Left renal pelvis (tissue), 4 donors: Measurements from ENCODE around the gene AUH. TPM values are rescaled to one million over a fixed set of nuclear protein-coding genes. Genes with fewer than 3 reads are reported as not detected.
"Not testable (repeated sequence)": the region's sequence is repeated elsewhere in the genome, so short reads cannot be mapped to it uniquely, and the experiment has no call there.

Experiments
- DNase-seq, 4 donors: peaks; one replicate each; pipeline ENCODE4 v3.0.0-alpha.2; 2013; ENCODE audit warnings: low read depth in 4 of 4, low spot score in 3 of 4
- polyA plus RNA-seq, 4 donors: library from polyadenylated mRNA; unstranded; fragments of 120-200 nt; gene quantifications; one replicate each; pipeline ENCODE4 v1.2.1, GENCODE V29; 2013; ENCODE audit not compliant: insufficient read length in 4 of 4

AUH gene
- polyA plus RNA-seq, 4 donors: 22.5 to 53.1 (median 43.3) TPM

DNA sequence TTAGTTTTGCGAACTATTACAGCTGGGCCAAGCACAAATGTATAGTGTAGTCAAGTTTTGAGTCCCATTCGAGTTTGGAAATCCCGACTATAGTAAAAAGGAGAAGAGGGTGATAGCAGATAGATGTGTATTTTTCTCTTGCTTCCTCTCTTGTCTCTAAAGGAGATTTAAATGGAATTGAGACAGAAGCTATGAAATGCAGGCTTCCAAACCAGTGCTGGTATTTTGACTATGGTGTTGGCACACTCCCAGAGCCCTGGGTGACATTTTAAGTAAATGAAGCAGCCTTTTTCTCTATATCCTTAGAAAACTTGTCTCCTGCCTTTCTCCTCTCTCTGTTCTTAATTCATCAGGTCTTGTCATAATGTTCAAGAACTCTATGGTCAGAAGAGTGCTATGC, 17.7 kb upstream of the AUH start:
- DNase-seq: no peak

DNA sequence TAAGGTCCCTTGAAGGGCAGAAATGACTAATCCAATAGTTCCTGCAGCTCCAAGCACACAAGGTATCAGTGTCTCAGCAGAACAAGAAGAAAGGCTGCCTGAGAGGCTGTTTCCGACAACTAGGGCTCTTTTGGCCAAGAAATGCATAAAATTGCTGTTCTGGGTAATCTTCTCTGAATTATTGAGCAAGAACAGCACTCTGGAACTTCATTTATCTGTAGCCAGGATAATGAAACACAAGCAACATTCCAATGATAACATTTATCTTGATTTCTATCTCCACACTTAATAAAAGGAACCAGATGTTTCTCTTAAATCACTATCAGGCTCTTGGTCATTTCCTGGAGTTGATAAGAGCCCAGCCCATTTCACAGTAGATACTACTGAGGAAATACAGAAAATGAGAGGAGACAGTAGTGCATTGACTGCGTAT, 17.0 kb upstream of the AUH start:
- no peak for DNase-seq

DNA sequence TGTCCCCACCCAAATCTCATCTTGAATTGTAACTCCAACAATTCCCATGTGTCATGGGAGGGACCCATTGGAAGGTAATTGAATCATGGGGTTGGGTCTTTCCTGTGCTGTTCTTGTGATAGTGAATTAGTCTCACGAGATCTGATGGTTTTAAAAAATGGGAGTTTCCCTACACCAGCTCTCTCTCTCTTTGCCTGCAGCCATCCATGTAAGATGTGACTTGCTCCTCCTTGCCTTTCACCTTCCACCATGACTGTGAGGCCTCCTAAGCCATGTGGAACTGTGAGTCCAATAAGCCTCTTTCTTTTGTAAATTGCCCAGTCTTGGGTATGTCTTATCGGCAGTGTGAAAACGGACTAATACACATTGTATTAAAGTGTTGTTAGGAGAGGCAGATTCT, 16.3 kb upstream of the AUH start:
- not testable (repeated sequence) for DNase-seq

DNA sequence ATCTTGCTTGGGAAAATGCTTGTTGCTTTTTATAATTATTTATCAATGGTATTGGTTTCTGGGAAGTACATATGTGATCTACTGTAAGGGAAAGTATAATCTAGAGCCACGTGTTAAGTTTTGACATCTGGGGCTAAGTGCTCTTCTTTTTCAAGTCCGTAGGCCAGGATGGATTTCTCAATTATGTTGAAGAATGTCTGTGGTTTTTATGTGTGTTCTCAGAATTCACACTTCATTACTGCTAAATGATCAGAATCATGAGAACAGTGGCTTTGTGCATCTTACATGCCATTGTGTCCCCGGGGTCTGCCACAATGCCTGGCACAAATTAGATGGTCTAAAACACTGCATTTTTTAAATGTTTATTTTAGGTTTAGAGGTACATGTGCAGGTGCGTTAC, 14.5 kb upstream of the AUH start:
- no peak for DNase-seq

DNA sequence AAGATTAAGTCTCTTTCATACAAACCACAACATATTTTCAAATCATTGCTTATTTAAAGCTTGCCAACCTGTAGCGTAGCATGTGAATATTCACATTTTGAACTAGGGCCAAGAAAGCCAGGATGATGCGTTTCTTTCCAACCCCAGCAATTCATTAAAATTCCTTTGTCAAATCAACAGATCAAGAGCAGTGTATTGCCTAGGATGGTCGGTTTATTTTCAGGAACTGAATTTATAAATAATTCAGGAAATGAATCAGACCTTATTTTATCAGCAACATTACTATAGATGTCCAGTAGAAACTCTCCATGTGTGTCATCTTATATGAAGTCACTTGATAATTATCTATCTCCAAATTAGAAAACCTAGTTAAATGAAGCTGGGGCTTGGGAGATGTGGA, 13.2 kb upstream of the AUH start:
- no peak for DNase-seq

DNA sequence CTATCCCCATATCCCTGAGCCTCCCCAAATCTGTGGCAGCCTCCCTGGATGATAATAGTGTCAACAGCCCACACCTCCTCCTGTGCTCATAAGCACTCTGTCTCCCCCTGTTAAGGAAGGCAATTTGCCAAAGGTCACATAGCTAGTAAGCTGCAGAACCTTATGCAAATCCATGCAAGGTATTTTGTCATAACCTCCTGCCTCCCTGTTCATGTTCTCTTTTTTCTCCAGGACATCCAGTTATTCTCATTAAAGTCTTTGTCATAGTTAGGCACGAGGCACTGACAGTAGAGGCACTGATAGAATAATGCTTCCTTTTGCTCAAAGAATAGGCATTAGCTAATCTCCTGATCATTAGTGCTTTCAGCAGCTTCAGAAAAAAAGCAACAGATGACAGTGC, 10.2 kb upstream of the AUH start:
- no peak for DNase-seq

DNA sequence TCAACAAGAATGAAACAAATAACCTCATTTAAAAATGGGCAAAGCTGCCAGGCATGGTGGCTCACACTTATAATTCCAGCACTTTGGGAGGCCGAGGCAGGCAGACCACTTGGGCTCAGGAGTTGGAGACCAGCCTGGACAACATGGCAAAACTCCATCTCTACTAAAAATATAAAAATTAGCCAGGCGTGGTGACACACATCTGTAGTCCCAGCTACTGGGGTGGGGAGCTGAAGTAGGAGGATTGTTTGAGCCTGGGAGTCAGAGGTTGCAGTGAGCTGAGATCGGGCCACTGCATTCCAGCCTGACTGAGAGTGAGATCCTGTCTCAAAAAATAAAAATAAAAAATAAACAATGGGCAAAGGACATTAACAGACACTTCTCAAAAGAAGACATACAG, 8.3 kb upstream of the AUH start:
- DNase-seq: not testable (repeated sequence)

DNA sequence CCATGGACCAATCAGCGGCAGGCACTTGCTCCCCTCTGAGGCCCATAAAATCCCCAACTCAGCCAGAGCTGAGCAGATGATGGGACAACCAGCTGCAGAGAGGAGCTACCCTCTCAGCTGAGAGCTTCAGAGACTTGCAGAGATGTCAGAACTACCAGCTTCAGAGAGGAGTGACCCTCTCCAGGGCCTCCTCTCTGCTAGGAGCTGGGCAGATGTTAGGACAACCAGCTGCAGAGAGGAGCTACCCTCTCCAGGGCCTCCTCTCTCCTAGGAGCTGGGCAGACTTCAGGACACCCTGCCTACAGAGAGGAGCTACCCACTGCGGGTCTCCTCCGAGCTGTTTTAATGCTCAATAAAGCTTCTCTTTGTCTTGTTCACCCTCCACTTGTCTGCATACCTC, 3.0 kb upstream of the AUH start:
- no peak for DNase-seq

DNA sequence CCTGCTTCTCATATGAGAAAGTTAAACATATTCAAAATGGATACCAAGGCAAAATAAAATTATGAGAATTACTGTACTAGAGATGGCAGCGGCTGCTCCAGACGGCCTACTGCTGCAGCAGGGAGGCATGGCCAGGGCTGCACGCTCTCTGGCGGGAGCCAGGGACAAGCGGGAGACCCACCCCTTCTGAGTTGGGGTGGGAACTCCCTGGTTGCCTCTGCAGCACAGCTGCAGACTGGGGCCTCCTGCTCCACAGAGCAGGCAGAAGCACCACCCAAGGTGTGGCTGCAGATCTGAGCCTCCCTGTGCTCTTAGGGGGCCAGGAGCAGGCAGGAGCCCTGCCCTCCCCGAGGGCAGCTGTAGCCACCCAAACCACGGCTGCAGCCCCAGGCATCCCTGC, 2.3 kb upstream of the AUH start:
- DNase-seq: no peak

DNA sequence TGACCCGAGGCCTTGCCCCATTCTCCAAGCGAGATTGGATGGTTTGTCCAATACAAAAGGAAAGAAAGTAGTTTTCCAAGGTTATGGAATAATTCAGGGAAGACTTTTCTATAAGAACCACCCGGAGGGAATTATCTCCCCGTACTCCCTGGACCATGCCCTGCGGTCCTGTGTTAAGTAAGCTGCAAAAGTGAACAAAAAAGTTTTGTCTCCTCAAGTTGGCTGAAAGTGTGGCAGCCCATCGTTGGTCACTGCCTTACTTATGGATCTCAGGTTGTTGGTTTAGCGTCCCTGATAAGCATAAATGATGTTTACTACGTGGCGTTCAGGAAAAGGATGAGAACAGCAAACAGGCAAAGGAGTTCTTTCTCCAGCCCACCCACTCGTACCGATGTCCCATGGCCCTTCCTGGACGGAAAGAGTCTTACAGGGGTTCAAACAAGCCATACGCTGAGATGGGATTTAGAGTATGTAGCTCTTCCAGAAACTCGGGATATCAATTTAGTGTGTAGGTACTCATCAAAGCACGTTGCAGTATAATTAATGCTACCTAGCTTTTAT, 413 bp upstream of the AUH start:
- DNase-seq: peak in 1 of 4 donors; percentile 62

DNA sequence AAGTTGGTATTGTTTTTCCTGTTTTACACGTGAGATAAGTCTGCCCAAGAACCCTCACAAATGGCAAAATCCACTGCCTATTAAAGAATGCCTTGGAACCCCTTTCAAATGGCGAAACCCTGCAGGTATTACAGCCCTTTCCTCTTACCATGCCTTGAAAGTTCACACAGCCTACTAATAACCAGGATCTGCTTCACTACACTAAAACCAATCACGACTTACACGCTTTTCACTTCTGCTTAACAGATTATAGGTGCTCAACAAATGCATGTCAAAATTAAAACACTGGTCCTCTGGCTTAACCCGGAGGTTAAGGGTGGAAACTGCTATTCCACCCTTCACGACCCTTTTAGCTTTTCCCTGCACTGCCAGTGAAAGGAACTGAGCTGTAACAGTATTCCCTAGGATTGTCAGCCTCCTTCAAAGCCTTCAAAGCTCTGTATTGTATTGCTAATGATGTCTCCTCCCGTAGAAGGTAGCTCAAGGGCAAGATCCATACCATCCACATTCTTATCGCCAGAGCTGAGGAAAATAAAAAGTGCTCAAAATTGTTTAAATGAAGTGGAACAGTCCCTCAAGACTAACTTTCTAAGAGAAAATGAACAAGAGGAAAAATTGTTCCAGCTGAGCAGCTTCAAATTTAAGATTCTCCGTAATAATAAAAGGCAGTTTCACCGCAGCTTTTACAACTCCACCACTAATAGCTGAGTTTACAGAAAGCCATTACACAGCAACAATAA, 997 bp downstream of the AUH start:
- DNase-seq: peak in 1 of 4 donors; percentile 12

DNA sequence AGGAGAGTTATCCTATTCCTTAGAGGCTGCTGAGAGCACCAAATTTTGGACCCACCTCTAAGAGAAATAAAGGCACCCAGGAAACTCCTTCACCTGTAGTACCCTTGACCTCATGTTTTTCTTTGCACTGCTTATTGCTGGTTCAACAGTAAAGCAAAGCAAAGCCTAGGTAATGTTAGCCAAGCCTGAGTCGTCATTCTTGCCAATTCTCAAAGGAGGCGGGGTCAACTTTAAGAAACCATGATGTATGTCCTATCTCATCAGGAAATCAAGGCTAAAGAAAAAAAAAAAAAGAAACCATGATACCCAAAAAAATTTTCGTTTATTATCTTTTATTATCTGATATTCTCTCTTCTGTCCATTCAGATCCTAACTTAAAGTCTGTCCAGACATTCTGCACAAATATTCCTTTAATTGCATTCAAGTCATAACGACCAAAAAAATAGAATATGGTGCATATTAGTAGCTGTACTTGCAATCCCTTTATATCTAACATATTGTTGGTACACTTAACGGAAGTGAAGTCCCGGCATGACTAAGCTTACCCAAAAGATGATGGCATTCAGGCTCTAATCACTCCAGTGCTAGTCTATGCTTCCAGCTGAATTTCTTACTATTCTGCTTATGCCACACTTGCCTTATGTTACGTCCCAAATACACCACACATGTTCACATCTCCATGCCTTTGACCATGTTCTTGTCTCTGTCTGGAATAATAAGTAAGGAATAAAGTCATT, 1.8 kb downstream of the AUH start:
- no peak for DNase-seq

DNA sequence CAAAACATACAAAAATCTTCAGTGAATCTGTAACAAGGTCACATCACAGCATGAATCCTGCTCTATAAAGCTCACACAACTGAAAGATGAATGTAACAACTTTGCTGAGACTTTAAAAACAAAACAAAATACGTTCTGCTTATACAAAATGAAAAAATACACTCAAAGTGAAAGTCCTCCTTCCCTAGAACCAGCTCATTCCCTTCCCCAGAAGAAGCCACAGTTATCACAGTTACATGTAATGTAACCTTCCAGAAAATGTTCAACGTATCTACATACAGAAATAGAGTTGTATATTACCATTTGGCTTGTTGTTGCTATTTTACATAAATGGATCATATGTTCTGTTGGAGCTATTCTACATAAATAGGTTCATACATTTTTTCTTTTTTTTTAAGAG, 2.6 kb downstream of the AUH start:
- DNase-seq: no peak

DNA sequence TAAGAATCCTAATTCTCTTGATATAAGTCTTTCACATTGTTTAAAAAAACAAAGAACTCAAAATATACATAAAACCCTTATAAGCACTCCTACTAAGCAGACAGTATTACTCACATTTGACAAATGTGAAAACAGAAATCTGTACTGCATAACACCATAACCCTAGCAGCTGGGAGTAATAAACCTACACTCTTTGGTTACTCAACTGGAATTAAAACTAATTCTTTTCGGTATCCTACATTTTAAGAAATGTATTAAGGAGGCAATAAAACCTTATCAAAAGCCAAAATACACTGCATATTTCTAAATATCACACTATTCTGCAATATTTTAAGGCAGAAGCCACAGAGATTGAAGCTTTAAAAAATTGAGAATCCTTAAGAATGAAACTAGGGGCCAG, 6.8 kb downstream of the AUH start:
- DNase-seq: no peak

DNA sequence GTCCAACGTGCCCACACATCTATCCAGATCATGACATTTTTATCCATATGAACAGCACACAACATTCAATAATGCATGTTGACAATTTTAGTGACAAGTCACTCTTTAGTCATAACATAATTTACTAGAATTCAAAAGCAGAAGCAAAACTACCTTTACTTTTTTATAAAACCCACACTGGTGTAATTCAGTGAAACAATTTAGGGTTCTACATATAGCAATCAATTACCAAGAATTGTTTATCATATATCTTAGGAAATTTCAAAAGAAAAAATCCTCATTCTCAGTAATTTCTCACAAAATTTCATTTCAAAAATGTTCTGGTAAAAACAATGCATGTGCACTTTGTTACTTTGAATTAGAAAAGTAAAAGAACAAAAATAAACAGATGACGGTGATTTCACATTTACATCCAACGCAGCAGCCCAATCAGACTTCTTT, 12.6 kb downstream of the AUH start:
- no peak for DNase-seq

DNA sequence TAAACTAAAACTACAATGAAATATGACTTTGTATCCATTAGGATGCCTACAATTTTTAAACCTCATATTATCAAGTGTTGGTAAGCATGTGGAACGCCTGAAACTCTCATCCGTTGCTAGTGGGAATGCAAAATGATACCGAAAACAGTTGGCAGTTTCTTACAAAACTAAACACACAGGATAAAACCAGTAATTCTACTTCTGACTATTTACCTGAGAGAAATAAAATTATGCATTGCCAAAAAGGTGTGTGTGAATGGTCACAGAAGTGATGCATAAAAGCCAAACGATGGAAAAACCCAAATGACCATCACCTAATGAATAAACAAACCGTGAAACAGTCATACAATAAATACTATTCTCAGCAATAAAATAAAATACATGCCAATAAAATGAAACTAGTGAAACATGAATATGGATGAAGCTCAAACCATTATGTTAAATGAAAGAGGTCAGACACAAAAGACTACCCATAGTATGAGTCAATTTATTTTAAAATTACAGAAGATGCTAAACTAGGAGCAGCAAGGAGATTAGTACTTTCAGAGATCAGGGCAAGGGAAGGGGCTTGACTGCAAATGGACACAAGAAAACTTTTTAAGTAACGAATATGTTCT, 13.4 kb downstream of the AUH start:
- no peak for DNase-seq

DNA sequence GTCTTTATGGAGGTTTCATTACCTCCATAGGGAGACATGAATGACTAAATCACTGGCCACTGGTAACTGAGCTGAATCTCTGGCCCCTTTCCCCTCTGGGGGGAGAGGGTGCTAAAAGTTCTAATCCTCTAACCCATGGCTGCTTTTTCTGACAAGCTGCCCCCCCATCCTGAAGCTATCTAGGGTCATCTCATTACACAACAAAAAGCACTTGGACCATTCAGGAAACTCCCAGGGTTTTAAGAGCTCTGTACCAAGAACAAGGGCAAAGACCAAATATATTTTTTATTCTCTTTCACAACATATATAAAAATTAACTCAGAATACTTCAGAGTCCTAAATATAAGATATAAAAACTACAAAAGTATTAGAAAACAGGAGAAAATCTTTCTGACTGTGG, 14.3 kb downstream of the AUH start:
- DNase-seq: no peak

DNA sequence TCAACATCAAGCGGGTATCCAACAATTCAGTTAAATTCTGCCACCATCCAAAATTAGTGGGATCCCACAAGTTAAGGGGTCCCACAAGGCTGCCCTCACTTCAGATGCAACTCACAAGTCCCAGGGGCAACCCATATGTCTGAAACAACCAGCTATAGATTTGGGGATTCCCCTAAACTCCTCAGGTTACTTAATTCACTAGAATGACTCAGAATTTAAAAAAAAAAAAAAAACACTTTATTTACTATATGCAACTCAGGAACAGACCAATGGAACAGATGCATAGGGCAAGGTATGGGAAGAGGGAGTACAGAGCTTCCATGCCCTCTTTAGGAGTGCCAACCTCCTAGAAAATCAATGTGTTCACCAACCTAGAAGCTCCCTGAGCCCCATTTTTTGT, 15.1 kb downstream of the AUH start:
- DNase-seq: no peak

DNA sequence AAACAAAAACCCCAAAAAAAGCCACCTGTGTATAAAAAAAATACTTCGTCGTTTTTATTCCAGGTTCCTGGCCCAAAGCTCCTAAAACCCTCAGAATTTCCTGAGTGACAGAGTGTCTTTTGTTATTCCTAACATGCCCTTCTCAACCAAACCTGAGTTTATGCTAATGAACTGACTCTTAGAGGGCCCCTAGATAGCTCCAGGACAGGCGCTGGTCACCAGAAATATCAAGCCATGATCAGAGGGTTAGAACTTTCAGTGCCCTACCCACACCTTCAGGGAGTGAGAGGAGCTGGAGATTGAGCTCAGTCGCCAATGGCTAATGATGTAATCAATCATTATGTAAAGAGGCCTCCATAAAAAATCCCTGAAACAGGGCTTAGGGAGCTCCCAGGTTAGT, 15.7 kb downstream of the AUH start:
- no peak for DNase-seq

DNA sequence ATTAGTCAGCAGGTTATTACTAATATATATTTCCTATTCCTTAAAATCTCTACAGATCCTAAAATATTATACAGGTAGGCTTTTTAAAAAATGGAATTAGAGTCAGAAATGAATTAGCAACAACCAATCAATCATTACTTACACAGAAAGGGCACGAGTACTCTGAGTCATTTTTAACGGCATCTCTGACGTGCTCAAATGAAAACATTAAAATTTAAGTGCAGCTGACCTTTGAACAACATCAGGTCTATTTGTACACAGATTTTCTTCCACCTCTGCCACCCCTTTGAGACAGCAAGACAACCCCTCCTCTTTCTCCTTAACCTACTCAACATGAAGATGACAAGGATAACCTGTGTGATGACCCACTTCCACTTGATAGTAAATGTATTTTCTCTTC, 19.1 kb downstream of the AUH start:
- no peak for DNase-seq

DNA sequence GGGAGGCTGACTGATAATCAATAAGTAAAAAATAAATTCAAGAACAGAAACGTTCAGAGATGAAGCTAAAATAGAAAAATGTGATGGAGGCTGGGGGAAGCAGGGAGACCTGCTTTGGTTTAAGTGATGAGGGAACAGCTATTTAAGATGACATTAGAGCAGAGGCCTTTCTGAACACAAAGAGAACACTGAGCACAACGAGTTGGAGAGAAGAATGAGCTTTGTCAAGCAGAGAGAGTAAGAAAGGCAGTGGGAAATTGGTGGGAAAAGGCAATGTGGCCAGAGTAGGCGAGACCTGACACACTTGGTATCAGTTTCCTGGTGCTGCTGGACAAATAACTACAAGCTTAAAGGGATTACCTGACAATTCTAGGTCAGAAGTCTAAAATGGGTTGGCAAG, 20.0 kb downstream of the AUH start:
- DNase-seq: no peak
